T-helper 9 cell (primary cell): ENCODE results near the gene INSIG2.

Experiments used
- DNase-seq: peaks from one replicate; pipeline ENCODE4 v3.0.0-alpha.2; 2020

Gene INSIG2

GRCh38 chr2:118102433-118103082, 14.3 kb downstream of the INSIG2 start:
- no peak for DNase-seq

GRCh38 chr2:118103951-118104940, 16.0 kb downstream of the INSIG2 start:
- no peak for DNase-seq

GRCh38 chr2:118105497-118105896, 17.2 kb downstream of the INSIG2 start:
- DNase-seq: no peak

GRCh38 chr2:118106926-118107325, 18.7 kb downstream of the INSIG2 start:
- no peak for DNase-seq

GRCh38 chr2:118110310-118110709, 22.0 kb downstream of the INSIG2 start:
- no peak for DNase-seq

GRCh38 chr2:118110991-118111390, 22.7 kb downstream of the INSIG2 start:
- no peak for DNase-seq

- DNase-seq: no peak
These were observed 24.6 kb downstream of the INSIG2 start for GRCh38 chr2:118112771-118113334.

- DNase-seq: no peak
These were observed 26.6 kb downstream of the INSIG2 start for GRCh38 chr2:118114863-118115262.

- no peak for DNase-seq
These were observed 27.5 kb downstream of the INSIG2 start for GRCh38 chr2:118115761-118116160.

- no peak for DNase-seq
These were observed 30.2 kb downstream of the INSIG2 start for GRCh38 chr2:118118479-118118878.

GRCh38 chr2:118119158-118119727, 31.0 kb downstream of the INSIG2 start:
- DNase-seq: no peak

GRCh38 chr2:118119761-118120400, 31.6 kb downstream of the INSIG2 start:
- no peak for DNase-seq

- no peak for DNase-seq
These were observed 32.1 kb downstream of the INSIG2 start for GRCh38 chr2:118120401-118120780.

- DNase-seq: no peak
These were observed 32.8 kb downstream of the INSIG2 start for GRCh38 chr2:118121101-118121500.

- DNase-seq: no peak
These were observed 33.8 kb downstream of the INSIG2 start for GRCh38 chr2:118121986-118122524.

GRCh38 chr2:118122594-118123281, 34.5 kb downstream of the INSIG2 start:
- no peak for DNase-seq

- DNase-seq: no peak
These were observed 35.4 kb downstream of the INSIG2 start for GRCh38 chr2:118123561-118124232.

- DNase-seq: no peak
These were observed 36.1 kb downstream of the INSIG2 start for GRCh38 chr2:118124288-118124891.

GRCh38 chr2:118127250-118127649, 39.0 kb downstream of the INSIG2 start:
- no peak for DNase-seq

- no peak for DNase-seq
These were observed 40.6 kb downstream of the INSIG2 start for GRCh38 chr2:118128826-118129225.

- no peak for DNase-seq
These were observed 42.1 kb downstream of the INSIG2 start for GRCh38 chr2:118130385-118130784.
